H9 (cell line): ENCODE measurements around the gene TBX15. TPM values are rescaled to one million over a fixed set of nuclear protein-coding genes. Genes with fewer than 3 reads are reported as not detected.

Experiments
- DNase-seq: peaks from one replicate; pipeline ENCODE4 v3.0.0-alpha.2; 2017
- H2AFZ ChIP-seq: one replicate; pipeline ENCODE4 v1.6.1; 2013; ENCODE audit warnings: mild to moderate bottlenecking, low read length, control low read depth, moderate library complexity
- H2AK5ac ChIP-seq: 2 replicates; pipeline ENCODE4 v1.6.1; 2013; ENCODE audit warnings: low read length, control low read depth, mixed read lengths; ENCODE audit not compliant: insufficient read length
- H2BK120ac ChIP-seq: one replicate; pipeline ENCODE4 v1.6.1; 2013; ENCODE audit warnings: low read depth, mild to moderate bottlenecking, low read length, control low read depth, inconsistent platforms; ENCODE audit not compliant: poor library complexity, severe bottlenecking
- H2BK12ac ChIP-seq: 2 replicates; pipeline ENCODE4 v1.6.1; 2013; ENCODE audit warnings: low read length, control low read depth, mixed read lengths, low read depth; ENCODE audit not compliant: insufficient read length
- H2BK15ac ChIP-seq: 2 replicates; pipeline ENCODE4 v1.6.1; 2013; ENCODE audit warnings: low read depth, low read length, control low read depth
- H2BK20ac ChIP-seq: one replicate; pipeline ENCODE4 v1.6.1; 2013; ENCODE audit warnings: low read depth, mild to moderate bottlenecking, low read length, control low read depth, inconsistent platforms; ENCODE audit not compliant: poor library complexity, severe bottlenecking
- H2BK5ac ChIP-seq: 2 replicates; pipeline ENCODE4 v1.6.1; 2013; ENCODE audit warnings: low read length, control low read depth, mixed read lengths; ENCODE audit not compliant: insufficient read length
- H3K14ac ChIP-seq: 2 replicates; pipeline ENCODE4 v1.6.1; 2013; ENCODE audit warnings: low read length, control low read depth; ENCODE audit not compliant: insufficient read depth
- H3K18ac ChIP-seq: 2 replicates; pipeline ENCODE4 v1.6.1; 2013; ENCODE audit warnings: low read depth, mild to moderate bottlenecking, mixed read lengths, low read length, control low read depth; ENCODE audit not compliant: insufficient read length
- H3K23ac ChIP-seq: 2 replicates; pipeline ENCODE4 v1.6.1; 2013; ENCODE audit warnings: low read length, control low read depth, mixed read lengths, low read depth; ENCODE audit not compliant: insufficient read length
- H3K23me2 ChIP-seq: 2 replicates; pipeline ENCODE4 v1.6.1; 2013; ENCODE audit warnings: low read depth, mild to moderate bottlenecking, mixed read lengths, low read length, control low read depth; ENCODE audit not compliant: insufficient read length, poor library complexity, severe bottlenecking
- H3K27ac ChIP-seq: 2 replicates; pipeline ENCODE4 v1.5.1; 2013; ENCODE audit warnings: low read length, control low read depth, mixed read lengths, low read depth; ENCODE audit not compliant: insufficient read length
- H3K27me3 ChIP-seq: 2 replicates; pipeline ENCODE4 v1.6.1; 2013; ENCODE audit warnings: low read length, control low read depth, inconsistent platforms; ENCODE audit not compliant: insufficient read depth
- H3K4ac ChIP-seq: 2 replicates; pipeline ENCODE4 v1.6.1; 2013; ENCODE audit warnings: low read depth, mild to moderate bottlenecking, control low read depth, inconsistent platforms, low read length, moderate library complexity
- H3K4me1 ChIP-seq: 2 replicates; pipeline ENCODE4 v1.6.1; 2013; ENCODE audit warnings: low read length, control low read depth, inconsistent platforms; ENCODE audit not compliant: insufficient read depth
- H3K4me2 ChIP-seq: 2 replicates; pipeline ENCODE4 v1.6.1; 2013; ENCODE audit warnings: low read length, control low read depth, mixed read lengths; ENCODE audit not compliant: insufficient read length, insufficient read depth
- H3K56ac ChIP-seq: 2 replicates; pipeline ENCODE4 v1.6.1; 2013; ENCODE audit warnings: low read depth, mild to moderate bottlenecking, mixed read lengths, low read length, control low read depth; ENCODE audit not compliant: insufficient read length
- H3K79me1 ChIP-seq: 2 replicates; pipeline ENCODE4 v1.6.1; 2013; ENCODE audit warnings: low read depth, mild to moderate bottlenecking, moderate library complexity, low read length, control low read depth, inconsistent platforms; ENCODE audit not compliant: insufficient read depth, poor library complexity, severe bottlenecking
- H3K79me2 ChIP-seq: 2 replicates; pipeline ENCODE4 v1.6.1; 2013; ENCODE audit warnings: low read length, control low read depth, inconsistent platforms; ENCODE audit not compliant: insufficient read depth
- H3K9ac ChIP-seq: 2 replicates; pipeline ENCODE4 v1.6.1; 2013; ENCODE audit warnings: low read length, control low read depth, mixed read lengths; ENCODE audit not compliant: insufficient read length; ENCODE audit errors: extremely low read depth
- H3K9me3 ChIP-seq: one replicate; pipeline ENCODE4 v1.6.1; 2013; ENCODE audit warnings: low read depth, low read length, inconsistent platforms; ENCODE audit not compliant: control insufficient read depth
- H3T11ph ChIP-seq: one replicate; pipeline ENCODE4 v1.6.1; 2013; ENCODE audit warnings: mild to moderate bottlenecking, low read length, control low read depth, inconsistent platforms
- H4K20me1 ChIP-seq: one replicate; pipeline ENCODE4 v1.6.1; 2013; ENCODE audit not compliant: control insufficient read depth, insufficient read length, insufficient read depth
- H4K5ac ChIP-seq: 2 replicates; pipeline ENCODE4 v1.6.1; 2013; ENCODE audit warnings: low read depth, mild to moderate bottlenecking, mixed read lengths, low read length, control low read depth; ENCODE audit not compliant: insufficient read length
- H4K8ac ChIP-seq: replicated peaks from 2 replicates; pipeline ENCODE4 v1.6.1; 2013; ENCODE audit warnings: low read length, control low read depth, mixed read lengths, low read depth; ENCODE audit not compliant: insufficient read length
- H4K91ac ChIP-seq: 2 replicates; pipeline ENCODE4 v1.6.1; 2013; ENCODE audit warnings: low read depth, mild to moderate bottlenecking, moderate library complexity, mixed read lengths, low read length, control low read depth; ENCODE audit not compliant: insufficient read length
- H3K27ac Mint-ChIP-seq, 3 experiments: 2 replicates in 2 of 3; 3 replicates in 1 of 3; pipeline ENCODE4 v1.8.0; 2020 to 2021; ENCODE audit warnings: mixed read lengths in 3 of 3, mild to moderate bottlenecking in 1 of 3, moderate library complexity in 1 of 3
- H3K27me3 Mint-ChIP-seq: 2 replicates; pipeline ENCODE4 v1.8.0; 2021; ENCODE audit warnings: low read depth, mild to moderate bottlenecking, moderate library complexity, mixed read lengths
- H3K36me3 Mint-ChIP-seq, 3 experiments: 2 replicates in 2 of 3; 3 replicates in 1 of 3; pipeline ENCODE4 v1.8.0; 2020 to 2021; ENCODE audit warnings: low read depth in 3 of 3, mixed read lengths in 3 of 3; ENCODE audit not compliant: insufficient read depth in 1 of 3
- H3K4me1 Mint-ChIP-seq, 2 experiments: 2 replicates each; pipeline ENCODE4 v1.8.0; 2020; ENCODE audit warnings: mixed read lengths in 2 of 2
- H3K4me3 Mint-ChIP-seq, 2 experiments: 2 replicates in 1 of 2; 3 replicates in 1 of 2; pipeline ENCODE4 v1.8.0; 2020 to 2021; ENCODE audit warnings: mild to moderate bottlenecking in 2 of 2, mixed read lengths in 2 of 2, moderate library complexity in 1 of 2
- H3K9me3 Mint-ChIP-seq, 2 experiments: 2 replicates in 1 of 2; 3 replicates in 1 of 2; pipeline ENCODE4 v1.8.0; 2020; ENCODE audit warnings: mild to moderate bottlenecking in 2 of 2, mixed read lengths in 2 of 2, moderate library complexity in 1 of 2
- CTCF ChIP-seq: fragments of 200-600 bp; sonication (generic); conservative IDR thresholded peaks from 3 replicates; pipeline ENCODE4 v1.8.0; 2021; ENCODE audit warnings: antibody characterized with exemption, mild to moderate bottlenecking
- WGBS: extraction: QIAGEN DNeasy Blood & Tissue Kit; methylation state at CpG from one replicate; pipeline ENCODE4 v1.1.7; 2013; ENCODE audit warnings: missing lambda C conversion rate, low lambda C conversion rate, mixed read lengths; ENCODE audit not compliant: insufficient read length; ENCODE audit errors: extremely low coverage; 5-methylcytosine and 5-hydroxymethylcytosine counted together
- total RNA-seq: library from RNA; stranded (reverse); gene quantifications from 2 replicates; pipeline ENCODE4 v1.2.1, GENCODE V29; 2021

TBX15 gene
- total RNA-seq, 1 experiment from 2014 or later, result 0.07 TPM

- Histone ChIP-seq H3K79me2 (no peaks in the 10 kb centered on the region), H2AFZ (no peak overlapping the region), H3K27ac (no peak overlapping the region), H2BK20ac (no peak overlapping the region), H3K4me1 (peaks cover 6% of the 10 kb centered on the region), H4K5ac (no peak overlapping the region), H2BK5ac (no peak overlapping the region), H3K23me2 (peaks cover 16% of the 10 kb centered on the region), H3K79me1 (no peaks in the 10 kb centered on the region), H3K56ac (no peak overlapping the region), H3K4me2 (peak overlapping the region; percentile 67), H2BK15ac (no peak overlapping the region), H3K18ac (no peak overlapping the region), H4K8ac (no peak overlapping the region), H2BK12ac (no peak overlapping the region), H3K9me3 (no peaks in the 10 kb centered on the region), H3T11ph (no peak overlapping the region), H4K91ac (no peak overlapping the region), H3K23ac (no peak overlapping the region), H3K14ac (no peak overlapping the region), H4K20me1 (no peaks in the 10 kb centered on the region), H2AK5ac (no peak overlapping the region), H3K4ac (no peak overlapping the region), H2BK120ac (no peak overlapping the region), H3K9ac (no peak overlapping the region), H3K27me3 (peaks cover 90% of the 10 kb centered on the region)
- Mint-ChIP-seq H3K36me3 (no peaks in the 10 kb centered on the region; a peak in 1 of 7 replicates), H3K9me3 (peaks cover 2 to 7% of the 10 kb centered on the region in 2 experiments), H3K27ac (no peak overlapping the region), H3K27me3 (peaks cover 100% of the 10 kb centered on the region), H3K4me1 (peaks cover 59 to 80% of the 10 kb centered on the region in 2 experiments), H3K4me3 (peak overlapping the region; percentile 46 to 85)
- WGBS, result no CpG with 5 or more reads among the region's 42 CpGs
- DNase-seq, result no peak
- no peak for TF ChIP-seq CTCF
These were observed 1.3 kb downstream of the TBX15 start for GRCh38 chr1:118986555-118987467.
